Neural cell (in vitro differentiated cells): ENCODE results near the gene SNAI1. TPM values are rescaled to one million over a fixed set of nuclear protein-coding genes. Genes with fewer than 3 reads are reported as not detected.

ENCODE experiments used
- H2AFZ ChIP-seq: fragments of 200-600, 300-800 bp; sonication (generic), shearing (Covaris generic); 2 replicates; pipeline ENCODE4 v1.6.0; 2014; ENCODE audit warnings: low read depth, mild to moderate bottlenecking, antibody characterized with exemption, low read length, moderate library complexity
- H3F3A ChIP-seq: fragments of 200-600 bp; shearing (Covaris generic); 2 replicates; pipeline ENCODE4 v1.6.1; 2016; ENCODE audit warnings: mild to moderate bottlenecking, moderate library complexity, mixed read lengths, antibody characterized with exemption, low read length; ENCODE audit not compliant: insufficient read depth, poor library complexity, severe bottlenecking
- H3K27ac ChIP-seq: fragments of 200-600, 300-800 bp; sonication (generic), shearing (Covaris generic); 2 replicates; pipeline ENCODE4 v1.5.1; 2014; ENCODE audit warnings: mild to moderate bottlenecking, low read length, moderate library complexity
- H3K27me3 ChIP-seq: fragments of 300-800, 200-600 bp; sonication (generic), shearing (Covaris generic); 2 replicates; pipeline ENCODE4 v1.6.0; 2014; ENCODE audit warnings: mild to moderate bottlenecking, low read depth, low read length, moderate library complexity; ENCODE audit not compliant: insufficient read depth
- H3K36me3 ChIP-seq: fragments of 300-800, 200-600 bp; sonication (generic), shearing (Covaris generic); 2 replicates; pipeline ENCODE4 v1.5.1; 2014; ENCODE audit warnings: mild to moderate bottlenecking, antibody characterized with exemption, low read length, moderate library complexity; ENCODE audit not compliant: insufficient read depth
- H3K4me2 ChIP-seq: fragments of 300-800, 200-600 bp; sonication (generic), shearing (Covaris generic); 2 replicates; pipeline ENCODE4 v1.6.0; 2014; ENCODE audit warnings: mild to moderate bottlenecking, low read length
- H3K4me3 ChIP-seq: fragments of 300-800, 200-600 bp; sonication (generic), shearing (Covaris generic); 2 replicates; pipeline ENCODE4 v1.5.1; 2014; ENCODE audit warnings: mild to moderate bottlenecking, low read length, moderate library complexity
- H3K79me2 ChIP-seq: fragments of 200-600 bp; shearing (Covaris generic); replicated peaks from 2 replicates; pipeline ENCODE4 v1.6.0; 2014; ENCODE audit warnings: mild to moderate bottlenecking, low read length, moderate library complexity; ENCODE audit not compliant: insufficient read depth
- H3K9ac ChIP-seq: fragments of 300-800, 200-600 bp; sonication (generic), shearing (Covaris generic); 2 replicates; pipeline ENCODE4 v1.6.1; 2016; ENCODE audit warnings: mild to moderate bottlenecking, low read length, mixed read lengths
- H3K9me2 ChIP-seq: fragments of 200-600 bp; shearing (Covaris generic); 2 replicates; pipeline ENCODE4 v1.6.1; 2016; ENCODE audit warnings: mild to moderate bottlenecking, low read length, mixed read lengths; ENCODE audit not compliant: insufficient read depth
- H3K9me3 ChIP-seq: fragments of 200-600, 300-800 bp; sonication (generic), shearing (Covaris generic); 2 replicates; pipeline ENCODE4 v1.6.1; 2016; ENCODE audit warnings: mild to moderate bottlenecking, mixed run types, low read length, moderate library complexity, mixed read lengths
- H4K20me1 ChIP-seq: fragments of 200-600 bp; shearing (Covaris generic); 2 replicates; pipeline ENCODE4 v1.6.1; 2016; ENCODE audit warnings: mild to moderate bottlenecking, mixed run types; ENCODE audit not compliant: insufficient read depth
- EP300 ChIP-seq: fragments of 450-650 bp; conservative IDR thresholded peaks from 2 replicates; pipeline ENCODE4 v1.6.1; 2014; ENCODE audit warnings: antibody characterized with exemption, mild to moderate bottlenecking, moderate library complexity; ENCODE audit not compliant: poor library complexity, severe bottlenecking
- EZH2 ChIP-seq: fragments of 200-600, 300-800 bp; shearing (Covaris generic), sonication (generic); IDR thresholded peaks from 2 replicates; pipeline ENCODE4 v1.6.1; 2014; ENCODE audit warnings: antibody characterized with exemption, low read length, borderline replicate concordance, mild to moderate bottlenecking; ENCODE audit not compliant: insufficient read depth, poor library complexity, severe bottlenecking
- MXI1 ChIP-seq: fragments of 450-650 bp; conservative IDR thresholded peaks from 2 replicates; pipeline ENCODE4 v1.6.1; 2014; ENCODE audit warnings: antibody characterized with exemption, mild to moderate bottlenecking; ENCODE audit not compliant: poor library complexity, severe bottlenecking
- POLR2AphosphoS5 ChIP-seq: IDR thresholded peaks from 2 replicates; pipeline ENCODE4 v1.6.1; 2012
- RAD21 ChIP-seq: fragments of 450-650 bp; conservative IDR thresholded peaks from 2 replicates; pipeline ENCODE4 v1.6.1; 2014; ENCODE audit warnings: antibody characterized with exemption, mild to moderate bottlenecking, moderate library complexity
- SMC3 ChIP-seq: fragments of 450-650 bp; conservative IDR thresholded peaks from 2 replicates; pipeline ENCODE4 v1.6.1; 2014; ENCODE audit warnings: antibody characterized with exemption, mild to moderate bottlenecking, moderate library complexity; ENCODE audit not compliant: poor library complexity
- TAF1 ChIP-seq: IDR thresholded peaks from 2 replicates; pipeline ENCODE4 v1.6.1; 2012; ENCODE audit warnings: low read depth
- polyA plus RNA-seq: library from polyadenylated mRNA; depleted of rRNA; stranded (reverse); fragments of >200 nt; gene quantifications from 2 replicates; pipeline ENCODE4 v1.2.3, GENCODE V29; 2014
- TF ChIP-seq, protein P1 (sequence below): fragments of 450-650 bp; IDR thresholded peaks from 2 replicates; pipeline ENCODE4 v1.5.1; 2014; ENCODE audit warnings: antibody characterized with exemption, mild to moderate bottlenecking, moderate library complexity; ENCODE audit not compliant: poor library complexity, severe bottlenecking
- TF ChIP-seq, protein P2 (sequence below): IDR thresholded peaks from 2 replicates; pipeline ENCODE4 v1.6.1; 2012; ENCODE audit warnings: borderline replicate concordance

SNAI1 gene
- polyA plus RNA-seq, 1 donor from 2014 or later, result 0.31 TPM

DNA sequence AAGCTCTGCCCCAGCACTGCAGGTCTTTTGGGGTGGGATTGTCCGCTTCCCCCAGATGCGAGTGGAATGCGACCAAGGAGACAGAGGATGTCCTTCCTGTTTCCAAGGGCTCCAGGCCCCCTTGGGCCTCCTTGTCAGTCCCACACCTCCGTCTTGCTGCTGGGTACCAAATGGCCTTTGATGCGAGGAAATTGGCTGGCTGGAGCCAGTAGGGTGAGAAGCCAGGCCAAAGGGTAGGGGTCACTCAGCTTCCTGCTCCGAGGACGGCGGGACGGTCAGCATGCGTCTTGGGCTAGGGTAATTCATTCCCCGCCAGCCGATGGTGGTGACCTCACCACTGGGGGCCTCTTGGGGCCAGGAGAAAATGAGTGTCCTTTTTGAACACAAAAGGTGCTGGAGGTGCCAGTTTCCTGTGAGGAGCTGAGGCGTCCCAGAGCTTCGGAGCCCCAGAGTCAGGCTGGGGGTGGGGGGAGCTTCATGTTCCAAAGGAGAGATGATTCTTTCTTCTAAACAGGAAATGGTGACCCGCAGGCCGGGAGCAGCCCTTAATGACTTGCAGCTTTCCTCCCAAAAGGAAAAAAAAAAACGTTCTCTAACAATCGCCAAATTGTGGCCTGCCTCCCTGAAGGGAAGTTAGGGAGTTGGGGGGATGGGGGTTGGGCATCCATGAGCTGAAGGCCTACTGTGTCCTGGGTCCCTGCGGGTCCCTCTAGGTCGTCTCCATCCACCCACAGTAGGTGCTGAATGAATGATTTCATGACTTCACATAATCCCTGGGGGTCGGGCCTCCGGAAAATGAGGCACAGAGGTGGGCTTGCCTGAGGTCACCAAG, 6.7 kb downstream of the SNAI1 start:
- Histone ChIP-seq H3F3A (no peaks in the 10 kb centered on the region), H3K9me2 (no peaks in the 10 kb centered on the region), H3K9me3 (no peaks in the 10 kb centered on the region), H3K9ac (no peak overlapping the region), H3K79me2 (no peaks in the 10 kb centered on the region), H3K27ac (no peak overlapping the region), H3K27me3 (no peaks in the 10 kb centered on the region), H2AFZ (no peak overlapping the region), H3K4me2 (no peak overlapping the region), H3K36me3 (no peaks in the 10 kb centered on the region), H4K20me1 (no peaks in the 10 kb centered on the region), H3K4me3 (no peak overlapping the region)
- TF ChIP-seq, protein P1, sequence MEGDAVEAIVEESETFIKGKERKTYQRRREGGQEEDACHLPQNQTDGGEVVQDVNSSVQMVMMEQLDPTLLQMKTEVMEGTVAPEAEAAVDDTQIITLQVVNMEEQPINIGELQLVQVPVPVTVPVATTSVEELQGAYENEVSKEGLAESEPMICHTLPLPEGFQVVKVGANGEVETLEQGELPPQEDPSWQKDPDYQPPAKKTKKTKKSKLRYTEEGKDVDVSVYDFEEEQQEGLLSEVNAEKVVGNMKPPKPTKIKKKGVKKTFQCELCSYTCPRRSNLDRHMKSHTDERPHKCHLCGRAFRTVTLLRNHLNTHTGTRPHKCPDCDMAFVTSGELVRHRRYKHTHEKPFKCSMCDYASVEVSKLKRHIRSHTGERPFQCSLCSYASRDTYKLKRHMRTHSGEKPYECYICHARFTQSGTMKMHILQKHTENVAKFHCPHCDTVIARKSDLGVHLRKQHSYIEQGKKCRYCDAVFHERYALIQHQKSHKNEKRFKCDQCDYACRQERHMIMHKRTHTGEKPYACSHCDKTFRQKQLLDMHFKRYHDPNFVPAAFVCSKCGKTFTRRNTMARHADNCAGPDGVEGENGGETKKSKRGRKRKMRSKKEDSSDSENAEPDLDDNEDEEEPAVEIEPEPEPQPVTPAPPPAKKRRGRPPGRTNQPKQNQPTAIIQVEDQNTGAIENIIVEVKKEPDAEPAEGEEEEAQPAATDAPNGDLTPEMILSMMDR, result no peak
- no peak for TF ChIP-seq RAD21
- no peak for TF ChIP-seq SMC3
- no peak for TF ChIP-seq POLR2AphosphoS5
- TF ChIP-seq MXI1, result no peak
- TF ChIP-seq, protein P2, sequence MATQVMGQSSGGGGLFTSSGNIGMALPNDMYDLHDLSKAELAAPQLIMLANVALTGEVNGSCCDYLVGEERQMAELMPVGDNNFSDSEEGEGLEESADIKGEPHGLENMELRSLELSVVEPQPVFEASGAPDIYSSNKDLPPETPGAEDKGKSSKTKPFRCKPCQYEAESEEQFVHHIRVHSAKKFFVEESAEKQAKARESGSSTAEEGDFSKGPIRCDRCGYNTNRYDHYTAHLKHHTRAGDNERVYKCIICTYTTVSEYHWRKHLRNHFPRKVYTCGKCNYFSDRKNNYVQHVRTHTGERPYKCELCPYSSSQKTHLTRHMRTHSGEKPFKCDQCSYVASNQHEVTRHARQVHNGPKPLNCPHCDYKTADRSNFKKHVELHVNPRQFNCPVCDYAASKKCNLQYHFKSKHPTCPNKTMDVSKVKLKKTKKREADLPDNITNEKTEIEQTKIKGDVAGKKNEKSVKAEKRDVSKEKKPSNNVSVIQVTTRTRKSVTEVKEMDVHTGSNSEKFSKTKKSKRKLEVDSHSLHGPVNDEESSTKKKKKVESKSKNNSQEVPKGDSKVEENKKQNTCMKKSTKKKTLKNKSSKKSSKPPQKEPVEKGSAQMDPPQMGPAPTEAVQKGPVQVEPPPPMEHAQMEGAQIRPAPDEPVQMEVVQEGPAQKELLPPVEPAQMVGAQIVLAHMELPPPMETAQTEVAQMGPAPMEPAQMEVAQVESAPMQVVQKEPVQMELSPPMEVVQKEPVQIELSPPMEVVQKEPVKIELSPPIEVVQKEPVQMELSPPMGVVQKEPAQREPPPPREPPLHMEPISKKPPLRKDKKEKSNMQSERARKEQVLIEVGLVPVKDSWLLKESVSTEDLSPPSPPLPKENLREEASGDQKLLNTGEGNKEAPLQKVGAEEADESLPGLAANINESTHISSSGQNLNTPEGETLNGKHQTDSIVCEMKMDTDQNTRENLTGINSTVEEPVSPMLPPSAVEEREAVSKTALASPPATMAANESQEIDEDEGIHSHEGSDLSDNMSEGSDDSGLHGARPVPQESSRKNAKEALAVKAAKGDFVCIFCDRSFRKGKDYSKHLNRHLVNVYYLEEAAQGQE, result no peak
- TF ChIP-seq TAF1, result no peak
- TF ChIP-seq EP300, result no peak
- no peak for TF ChIP-seq EZH2

- Histone ChIP-seq H3K27ac (no peak overlapping the region), H3K4me3 (no peak overlapping the region), H3K79me2 (no peaks in the 10 kb centered on the region), H3K4me2 (no peak overlapping the region), H3K9ac (no peak overlapping the region), H3K36me3 (no peaks in the 10 kb centered on the region), H3K9me2 (no peaks in the 10 kb centered on the region), H4K20me1 (no peaks in the 10 kb centered on the region), H3F3A (no peaks in the 10 kb centered on the region), H3K27me3 (no peaks in the 10 kb centered on the region), H2AFZ (no peak overlapping the region), H3K9me3 (no peaks in the 10 kb centered on the region)
- no peak for TF ChIP-seq EP300
- no peak for TF ChIP-seq SMC3
- no peak for TF ChIP-seq POLR2AphosphoS5
- no peak for TF ChIP-seq RAD21
- TF ChIP-seq TAF1, result no peak
- TF ChIP-seq EZH2, result no peak
- TF ChIP-seq, protein P2, result no peak
Observed at GRCh38 chr20:49990271-49990720, 7.5 kb downstream of the SNAI1 start.
